ENCODE measurements around the gene KLF13.

- TF ChIP-seq EZH2phosphoT487 (IDR thresholded peaks at IDR 0.05; ENCODE audit: low read depth): no peak
- TF ChIP-seq, protein P1, sequence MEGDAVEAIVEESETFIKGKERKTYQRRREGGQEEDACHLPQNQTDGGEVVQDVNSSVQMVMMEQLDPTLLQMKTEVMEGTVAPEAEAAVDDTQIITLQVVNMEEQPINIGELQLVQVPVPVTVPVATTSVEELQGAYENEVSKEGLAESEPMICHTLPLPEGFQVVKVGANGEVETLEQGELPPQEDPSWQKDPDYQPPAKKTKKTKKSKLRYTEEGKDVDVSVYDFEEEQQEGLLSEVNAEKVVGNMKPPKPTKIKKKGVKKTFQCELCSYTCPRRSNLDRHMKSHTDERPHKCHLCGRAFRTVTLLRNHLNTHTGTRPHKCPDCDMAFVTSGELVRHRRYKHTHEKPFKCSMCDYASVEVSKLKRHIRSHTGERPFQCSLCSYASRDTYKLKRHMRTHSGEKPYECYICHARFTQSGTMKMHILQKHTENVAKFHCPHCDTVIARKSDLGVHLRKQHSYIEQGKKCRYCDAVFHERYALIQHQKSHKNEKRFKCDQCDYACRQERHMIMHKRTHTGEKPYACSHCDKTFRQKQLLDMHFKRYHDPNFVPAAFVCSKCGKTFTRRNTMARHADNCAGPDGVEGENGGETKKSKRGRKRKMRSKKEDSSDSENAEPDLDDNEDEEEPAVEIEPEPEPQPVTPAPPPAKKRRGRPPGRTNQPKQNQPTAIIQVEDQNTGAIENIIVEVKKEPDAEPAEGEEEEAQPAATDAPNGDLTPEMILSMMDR (IDR thresholded peaks at IDR 0.05; ENCODE audit: low read depth, low read length): peak; percentile 46
Observed at GRCh38 chr15:31365655-31366127, 39.1 kb downstream of the KLF13 start.
